Loucy (cell line): ENCODE measurements around the gene ZNG1B.
"Not testable (repeated sequence)": the region's sequence is repeated elsewhere in the genome, so short reads cannot be mapped to it uniquely, and the experiment has no call there.

Source experiments
- CTCF ChIP-seq: fragments of 200-600 bp; sonication (generic); conservative IDR thresholded peaks from 2 replicates; pipeline ENCODE4 v1.5.1; 2014; ENCODE audit warnings: mild to moderate bottlenecking, antibody characterized with exemption, low read length
- EZH2phosphoT487 ChIP-seq: fragments of 200-600 bp; IDR thresholded peaks from 2 replicates; pipeline ENCODE4 v1.6.1; 2018; ENCODE audit warnings: antibody characterized with exemption, mild to moderate bottlenecking, moderate library complexity, borderline replicate concordance

GRCh38 chr2:113528126-113528525 lies 90.6 kb downstream of the ZNG1B start:
- not testable (repeated sequence) for TF ChIP-seq EZH2phosphoT487, CTCF
